ENCODE results near the gene KHDC1L. TPM values are rescaled to one million over a fixed set of nuclear protein-coding genes. Genes with fewer than 3 reads are reported as not detected.

The KHDC1L gene
- total RNA-seq, 1 experiment from 2014 or later = not detected

DNA sequence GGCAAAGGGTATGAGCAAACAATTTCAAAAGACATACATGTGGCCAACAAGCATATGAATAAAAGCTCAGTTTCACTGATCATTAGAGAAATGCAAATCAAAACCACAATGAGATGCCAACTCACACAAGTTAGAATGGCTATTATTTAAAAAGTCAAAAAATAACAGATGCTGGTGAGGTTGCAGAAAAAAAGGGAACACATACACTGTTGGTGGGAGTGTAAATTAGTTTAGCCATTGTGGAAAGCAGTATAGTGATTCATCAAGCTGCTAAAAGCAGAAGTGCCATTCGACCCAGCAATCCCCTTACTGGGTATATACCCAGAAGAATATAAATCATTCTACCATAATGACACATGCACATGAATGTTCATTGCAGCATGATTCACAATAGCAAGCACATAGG is 6.7 kb upstream of the KHDC1L start:
- Mint-ChIP-seq H3K27me3 (ENCODE audit: insufficient read depth, unreplicated experiment) (no peaks in the 10 kb centered on the region), H3K9me3 (ENCODE audit: unreplicated experiment) (no peaks in the 10 kb centered on the region), H3K27ac (ENCODE audit: low read depth, unreplicated experiment) (no peak overlapping the region), H3K4me1 (ENCODE audit: insufficient read depth, unreplicated experiment) (peaks cover 11% of the 10 kb centered on the region), H3K36me3 (ENCODE audit: insufficient read depth, unreplicated experiment) (no peaks in the 10 kb centered on the region), H3K4me3 (ENCODE audit: unreplicated experiment) (no peak overlapping the region)
- TF ChIP-seq, protein P1, sequence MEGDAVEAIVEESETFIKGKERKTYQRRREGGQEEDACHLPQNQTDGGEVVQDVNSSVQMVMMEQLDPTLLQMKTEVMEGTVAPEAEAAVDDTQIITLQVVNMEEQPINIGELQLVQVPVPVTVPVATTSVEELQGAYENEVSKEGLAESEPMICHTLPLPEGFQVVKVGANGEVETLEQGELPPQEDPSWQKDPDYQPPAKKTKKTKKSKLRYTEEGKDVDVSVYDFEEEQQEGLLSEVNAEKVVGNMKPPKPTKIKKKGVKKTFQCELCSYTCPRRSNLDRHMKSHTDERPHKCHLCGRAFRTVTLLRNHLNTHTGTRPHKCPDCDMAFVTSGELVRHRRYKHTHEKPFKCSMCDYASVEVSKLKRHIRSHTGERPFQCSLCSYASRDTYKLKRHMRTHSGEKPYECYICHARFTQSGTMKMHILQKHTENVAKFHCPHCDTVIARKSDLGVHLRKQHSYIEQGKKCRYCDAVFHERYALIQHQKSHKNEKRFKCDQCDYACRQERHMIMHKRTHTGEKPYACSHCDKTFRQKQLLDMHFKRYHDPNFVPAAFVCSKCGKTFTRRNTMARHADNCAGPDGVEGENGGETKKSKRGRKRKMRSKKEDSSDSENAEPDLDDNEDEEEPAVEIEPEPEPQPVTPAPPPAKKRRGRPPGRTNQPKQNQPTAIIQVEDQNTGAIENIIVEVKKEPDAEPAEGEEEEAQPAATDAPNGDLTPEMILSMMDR (IDR thresholded peaks at IDR 0.05; ENCODE audit: unreplicated experiment) = no peak
- DNase-seq (ENCODE audit: unreplicated experiment) = no peak
- no TSS peak for BruUV-seq (replicated peaks)
- CTCF ChIA-PET = interaction anchor here (0.6 kb wide), 1 partner anchor 55 kb away, joined by 3 read pairs; no protein-coding TSS in a partner anchor
- intact Hi-C loops (cut with micrococcal nuclease) = no loop called here
- POLR2A ChIA-PET = no interaction called here

GRCh38 chr6:73227606-73228255 is 2.4 kb upstream of the KHDC1L start:
- H3K4me1 Mint-ChIP-seq (ENCODE audit: insufficient read depth, unreplicated experiment) = peaks cover 6% of the 10 kb centered on the region
- H3K36me3 Mint-ChIP-seq (ENCODE audit: insufficient read depth, unreplicated experiment) = no peaks in the 10 kb centered on the region
- TF ChIP-seq, protein P1 (IDR thresholded peaks at IDR 0.05; ENCODE audit: unreplicated experiment) = no peak
- no peak overlapping the region for H3K4me3 Mint-ChIP-seq (ENCODE audit: unreplicated experiment)
- H3K27ac Mint-ChIP-seq (ENCODE audit: low read depth, unreplicated experiment) = no peak overlapping the region
- ChIA-PET POLR2A (interaction anchor here (0.8 kb wide), 1 partner anchor 9 kb away, joined by 3 read pairs; no protein-coding TSS in a partner anchor), CTCF (interaction anchor here (0.6 to 1.1 kb wide), 3 partner anchors 36 to 813 kb away, joined by 3 read pairs; no protein-coding TSS in a partner anchor)
- no TSS peak for BruUV-seq (replicated peaks)
- intact Hi-C loops (cut with micrococcal nuclease) = no loop called here
- H3K9me3 Mint-ChIP-seq (ENCODE audit: unreplicated experiment) = no peaks in the 10 kb centered on the region
- no peak for DNase-seq (ENCODE audit: unreplicated experiment)
- no peaks in the 10 kb centered on the region for H3K27me3 Mint-ChIP-seq (ENCODE audit: insufficient read depth, unreplicated experiment)

- Mint-ChIP-seq H3K9me3 (ENCODE audit: unreplicated experiment) (no peaks in the 10 kb centered on the region), H3K4me3 (ENCODE audit: unreplicated experiment) (no peak overlapping the region), H3K36me3 (ENCODE audit: insufficient read depth, unreplicated experiment) (no peaks in the 10 kb centered on the region), H3K4me1 (ENCODE audit: insufficient read depth, unreplicated experiment) (no peaks in the 10 kb centered on the region), H3K27me3 (ENCODE audit: insufficient read depth, unreplicated experiment) (no peaks in the 10 kb centered on the region), H3K27ac (ENCODE audit: low read depth, unreplicated experiment) (no peak overlapping the region)
- ChIA-PET POLR2A (interaction anchor here (0.7 kb wide), 1 partner anchor 392 kb away, joined by 3 read pairs; no protein-coding TSS in a partner anchor), CTCF (interaction anchor here (0.7 to 1.1 kb wide), 2 partner anchors 48 to 195 kb away, joined by 3 read pairs; no protein-coding TSS in a partner anchor)
- BruUV-seq (replicated peaks) = no TSS peak
- TF ChIP-seq, protein P1 (IDR thresholded peaks at IDR 0.05; ENCODE audit: unreplicated experiment) = no peak
- DNase-seq (ENCODE audit: unreplicated experiment) = no peak
- intact Hi-C loops (cut with micrococcal nuclease) = no loop called here
These were observed 8.4 kb downstream of the KHDC1L start for GRCh38 chr6:73216859-73217258.

- intact Hi-C loops (cut with micrococcal nuclease) = no loop called here
- no peak for DNase-seq (ENCODE audit: unreplicated experiment)
- BruUV-seq (replicated peaks) = no TSS peak
- H3K4me3 Mint-ChIP-seq (ENCODE audit: unreplicated experiment) = no peak overlapping the region
- H3K27me3 Mint-ChIP-seq (ENCODE audit: insufficient read depth, unreplicated experiment) = no peaks in the 10 kb centered on the region
- CTCF ChIA-PET = no interaction called here
- POLR2A ChIA-PET = no interaction called here
- peaks cover 6% of the 10 kb centered on the region for H3K4me1 Mint-ChIP-seq (ENCODE audit: insufficient read depth, unreplicated experiment)
- no peak overlapping the region for H3K27ac Mint-ChIP-seq (ENCODE audit: low read depth, unreplicated experiment)
- TF ChIP-seq, protein P1 (IDR thresholded peaks at IDR 0.05; ENCODE audit: unreplicated experiment) = no peak
- no peaks in the 10 kb centered on the region for H3K36me3 Mint-ChIP-seq (ENCODE audit: insufficient read depth, unreplicated experiment)
- H3K9me3 Mint-ChIP-seq (ENCODE audit: unreplicated experiment) = no peaks in the 10 kb centered on the region
These were observed 16.2 kb downstream of the KHDC1L start for GRCh38 chr6:73209117-73209516.
